ENCODE data around the gene KPTN.
A peak's percentile ranks its signal among the peaks of the same experiment; 100 is the strongest.

Gene KPTN

DNA sequence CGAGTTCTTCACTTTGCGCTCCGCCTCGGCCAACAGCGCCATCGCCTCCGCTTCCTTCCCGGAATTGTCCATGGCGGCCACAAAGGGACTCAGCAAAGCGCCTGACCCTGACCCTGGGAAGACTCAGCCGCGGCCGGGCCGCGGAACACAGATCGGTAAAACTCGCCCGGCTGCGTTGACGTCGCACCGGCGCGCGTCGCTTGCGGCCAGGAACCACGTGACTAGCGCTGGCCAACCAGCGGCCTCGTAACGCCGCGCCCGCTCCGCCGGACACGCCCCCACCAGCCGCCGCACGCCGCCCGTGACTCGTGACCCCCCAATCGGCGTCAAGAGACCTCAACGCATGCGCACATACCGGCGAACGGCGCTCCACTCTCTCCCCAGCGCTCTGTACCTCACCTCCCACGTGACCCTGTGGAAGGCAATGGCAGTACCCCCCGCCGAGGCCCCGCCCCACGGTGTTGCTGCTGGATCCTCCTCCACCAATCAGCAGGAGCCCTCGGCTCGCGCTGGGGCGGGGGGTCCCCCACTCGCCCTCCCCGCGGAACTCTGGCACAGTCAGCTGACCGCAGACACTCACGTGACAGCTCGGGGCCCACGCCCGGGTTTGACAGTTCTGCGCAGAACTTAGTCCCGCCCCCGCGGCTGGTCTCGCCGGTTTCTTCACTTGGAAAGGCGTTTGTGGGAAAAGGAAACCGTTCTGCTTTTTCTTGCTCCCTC, 31.0 kb upstream of the KPTN start, which contains the start of gene NAPA:
TSS of gene NAPA (minus strand) at position 195 of the 720 bp plus-strand sequence. CDS start at position 72, 123 bp downstream.
- WGBS = under 1% methylated on average over 78 of the region's 78 CpGs
- H3K9me3 ChIP-seq (ENCODE audit: insufficient read depth, low read depth, low read length) = no peaks in the 10 kb centered on the region
- peak within 1 kb of the TSS; percentile 89 for H3K9ac ChIP-seq (ENCODE audit: low read depth, low read length)
- peak within 1 kb of the TSS; percentile 96 for H3K4me3 ChIP-seq (ENCODE audit: low read length)
- H3K27ac ChIP-seq (ENCODE audit: low read depth, low read length) = peak within 1 kb of the TSS; percentile 81
- H3K27me3 ChIP-seq (ENCODE audit: insufficient read depth, low read length) = no peaks in the 10 kb centered on the region
- no peaks in the 10 kb centered on the region for H3K36me3 ChIP-seq (ENCODE audit: insufficient read depth, low read length)
- no peaks in the 10 kb centered on the region for H3K4me1 ChIP-seq (ENCODE audit: insufficient read depth, low read length)

DNA sequence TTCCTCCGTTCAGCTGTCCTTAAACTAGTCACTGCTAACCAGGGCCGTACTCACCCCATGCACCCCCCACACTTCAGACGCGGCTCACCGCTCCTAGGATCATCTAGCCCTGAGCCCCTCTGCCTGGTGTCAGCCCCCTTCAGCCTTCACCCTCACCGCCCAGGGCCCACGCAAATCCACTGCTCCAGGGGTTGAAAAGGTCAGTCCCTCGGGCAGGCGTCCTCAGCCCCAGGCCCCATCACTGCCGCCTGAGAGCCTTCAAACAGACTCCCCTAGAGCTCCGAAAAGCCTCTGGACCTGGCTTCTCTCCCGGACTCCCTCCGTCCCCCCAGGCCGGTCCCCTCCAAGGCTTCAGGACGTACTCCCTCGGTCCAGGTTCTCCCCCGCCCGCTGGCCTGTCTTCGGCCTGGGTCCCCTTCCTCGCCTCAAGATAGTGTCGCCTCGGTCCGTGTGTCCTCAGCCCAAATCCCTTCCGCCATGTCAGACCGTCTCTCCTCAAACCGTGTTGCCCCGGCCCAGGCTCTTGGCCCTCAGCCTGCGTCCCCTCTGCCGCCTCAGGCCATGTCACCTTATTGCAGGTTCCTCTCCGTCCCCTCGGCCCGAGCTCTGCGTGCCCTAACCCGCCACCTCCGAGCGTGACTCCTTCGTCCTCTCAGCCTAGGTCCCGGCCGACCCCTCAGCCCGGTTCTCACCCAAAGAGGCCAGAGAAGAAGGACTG, 30.3 kb upstream of the KPTN start:
- H3K4me3 ChIP-seq (ENCODE audit: low read length) = peak overlapping the region; percentile 96
- H3K27me3 ChIP-seq (ENCODE audit: insufficient read depth, low read length) = no peaks in the 10 kb centered on the region
- H3K27ac ChIP-seq (ENCODE audit: low read depth, low read length) = peak overlapping the region; percentile 81
- no peaks in the 10 kb centered on the region for H3K4me1 ChIP-seq (ENCODE audit: insufficient read depth, low read length)
- peak overlapping the region; percentile 89 for H3K9ac ChIP-seq (ENCODE audit: low read depth, low read length)
- H3K9me3 ChIP-seq (ENCODE audit: insufficient read depth, low read depth, low read length) = no peaks in the 10 kb centered on the region
- WGBS = 9% methylated on average over 40 of the region's 40 CpGs
- no peaks in the 10 kb centered on the region for H3K36me3 ChIP-seq (ENCODE audit: insufficient read depth, low read length)

DNA sequence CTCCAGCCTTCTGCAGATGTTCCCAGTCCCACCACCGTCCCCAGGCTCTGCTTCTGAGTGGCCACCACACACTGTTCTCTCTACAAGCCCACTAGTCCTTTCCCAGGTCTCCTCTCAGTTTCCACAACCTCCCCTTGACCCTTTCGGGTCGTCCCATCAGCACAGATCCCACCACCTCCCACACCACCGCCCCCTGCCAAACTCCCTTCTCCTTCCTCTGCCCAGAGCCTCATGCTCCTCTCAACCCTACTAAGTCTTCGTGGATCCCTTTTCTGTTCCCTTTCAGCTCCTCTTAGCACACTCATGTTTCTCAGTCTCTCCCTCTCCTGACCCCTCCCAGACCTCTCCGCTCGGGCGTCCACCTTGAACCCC, 28.9 kb upstream of the KPTN start:
- H3K4me3 ChIP-seq (ENCODE audit: low read length) = no peak overlapping the region
- H3K36me3 ChIP-seq (ENCODE audit: insufficient read depth, low read length) = no peaks in the 10 kb centered on the region
- no peak overlapping the region for H3K9ac ChIP-seq (ENCODE audit: low read depth, low read length)
- no peaks in the 10 kb centered on the region for H3K9me3 ChIP-seq (ENCODE audit: insufficient read depth, low read depth, low read length)
- H3K27me3 ChIP-seq (ENCODE audit: insufficient read depth, low read length) = no peaks in the 10 kb centered on the region
- no peak overlapping the region for H3K27ac ChIP-seq (ENCODE audit: low read depth, low read length)
- H3K4me1 ChIP-seq (ENCODE audit: insufficient read depth, low read length) = no peaks in the 10 kb centered on the region
- 81% methylated on average over 8 of the region's 8 CpGs for WGBS

DNA sequence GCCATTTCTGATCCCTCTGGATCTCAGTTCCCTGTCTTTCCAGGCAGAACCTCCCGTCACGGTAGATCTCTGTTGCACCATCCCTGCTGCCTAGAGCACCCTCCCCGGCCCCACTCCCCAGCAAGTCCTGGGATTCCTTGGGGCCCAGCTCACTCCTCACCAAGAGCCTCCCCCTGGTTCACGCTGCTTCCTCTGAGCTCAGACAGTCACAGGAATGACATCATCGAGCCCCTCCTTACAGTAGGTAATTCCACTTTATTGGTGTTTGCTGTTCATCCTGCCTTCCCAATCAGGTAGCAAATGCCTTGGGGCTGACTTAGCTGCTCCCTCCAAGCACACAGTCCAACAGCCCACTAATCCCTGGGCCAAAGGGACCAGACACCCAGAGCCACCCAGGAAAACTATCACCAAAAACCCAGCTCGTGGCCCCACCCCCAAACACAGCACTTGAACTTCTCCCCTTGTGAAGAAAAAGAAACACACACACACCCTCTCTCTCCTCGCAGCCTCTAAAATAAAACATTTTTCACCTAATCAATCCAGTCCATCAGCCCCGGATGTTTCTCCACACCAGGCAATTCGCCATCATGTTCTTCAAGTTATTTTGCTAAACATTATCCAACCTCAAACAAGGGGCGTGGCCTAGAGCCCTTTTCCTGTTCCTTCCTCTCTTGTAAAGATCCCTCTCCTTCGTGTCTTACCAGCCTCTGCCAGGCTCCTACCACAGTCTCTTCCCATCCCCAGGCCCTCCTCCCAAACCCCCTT, 28.3 kb upstream of the KPTN start:
- H3K9ac ChIP-seq (ENCODE audit: low read depth, low read length) = no peak overlapping the region
- no peaks in the 10 kb centered on the region for H3K9me3 ChIP-seq (ENCODE audit: insufficient read depth, low read depth, low read length)
- H3K4me1 ChIP-seq (ENCODE audit: insufficient read depth, low read length) = no peaks in the 10 kb centered on the region
- no peaks in the 10 kb centered on the region for H3K27me3 ChIP-seq (ENCODE audit: insufficient read depth, low read length)
- H3K4me3 ChIP-seq (ENCODE audit: low read length) = no peak overlapping the region
- no peak overlapping the region for H3K27ac ChIP-seq (ENCODE audit: low read depth, low read length)
- WGBS = 84% methylated on average over 11 of the region's 11 CpGs
- no peaks in the 10 kb centered on the region for H3K36me3 ChIP-seq (ENCODE audit: insufficient read depth, low read length)

DNA sequence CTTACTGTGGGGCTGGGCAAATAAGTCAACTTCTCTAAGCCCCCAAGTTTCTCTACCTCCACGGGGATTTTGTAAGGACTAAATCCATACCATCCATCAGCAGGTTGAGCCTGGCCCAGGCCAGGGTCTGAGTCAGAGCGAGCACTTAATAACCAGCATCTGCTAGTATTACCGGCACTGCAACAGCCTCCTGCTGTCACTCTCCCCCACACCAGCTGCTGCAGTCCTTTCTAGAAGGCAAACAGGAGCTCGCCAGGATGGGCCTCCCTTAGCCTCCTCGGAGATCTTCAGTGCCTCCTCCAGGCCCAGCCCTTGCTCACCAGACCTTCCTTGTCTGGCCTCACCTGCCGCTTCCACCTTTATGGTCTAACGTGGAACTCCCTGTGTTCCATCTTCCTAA, 27.7 kb upstream of the KPTN start:
- WGBS = 91% methylated on average over 7 of the region's 7 CpGs
- H3K9ac ChIP-seq (ENCODE audit: low read depth, low read length) = no peak overlapping the region

DNA sequence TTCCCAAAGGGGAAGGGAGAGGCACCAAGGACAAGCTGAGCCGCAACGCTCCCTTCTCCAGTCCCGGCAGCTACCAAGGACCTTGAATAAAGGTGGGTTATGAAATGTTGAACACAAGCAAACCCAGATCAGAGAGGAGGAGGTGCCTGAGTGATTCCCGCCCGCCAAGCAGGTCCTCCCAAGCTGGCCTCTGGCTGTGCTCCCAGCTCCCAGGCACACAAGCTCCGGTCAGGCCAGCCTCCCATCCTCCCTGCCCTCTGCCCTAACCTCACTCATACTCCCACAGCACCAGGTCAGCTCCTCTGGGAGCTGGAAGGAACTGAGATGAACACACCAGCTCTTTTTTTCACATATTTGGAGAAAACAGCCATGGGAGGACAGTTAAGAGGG, 27.1 kb upstream of the KPTN start:
- H3K4me1 ChIP-seq (ENCODE audit: insufficient read depth, low read length) = no peaks in the 10 kb centered on the region
- no peak overlapping the region for H3K9ac ChIP-seq (ENCODE audit: low read depth, low read length)
- no peaks in the 10 kb centered on the region for H3K27me3 ChIP-seq (ENCODE audit: insufficient read depth, low read length)
- no peaks in the 10 kb centered on the region for H3K9me3 ChIP-seq (ENCODE audit: insufficient read depth, low read depth, low read length)
- H3K27ac ChIP-seq (ENCODE audit: low read depth, low read length) = no peak overlapping the region
- H3K4me3 ChIP-seq (ENCODE audit: low read length) = no peak overlapping the region
- WGBS = 90% methylated on average over 6 of the region's 6 CpGs
- no peaks in the 10 kb centered on the region for H3K36me3 ChIP-seq (ENCODE audit: insufficient read depth, low read length)

More for the DNA sequence above, 27.7 kb upstream of the KPTN start:
- H3K36me3 ChIP-seq (ENCODE audit: insufficient read depth, low read length) = no peaks in the 10 kb centered on the region
- H3K27me3 ChIP-seq (ENCODE audit: insufficient read depth, low read length) = no peaks in the 10 kb centered on the region
- no peaks in the 10 kb centered on the region for H3K4me1 ChIP-seq (ENCODE audit: insufficient read depth, low read length)
- no peak overlapping the region for H3K4me3 ChIP-seq (ENCODE audit: low read length)
- no peak overlapping the region for H3K27ac ChIP-seq (ENCODE audit: low read depth, low read length)
- H3K9me3 ChIP-seq (ENCODE audit: insufficient read depth, low read depth, low read length) = no peaks in the 10 kb centered on the region

DNA sequence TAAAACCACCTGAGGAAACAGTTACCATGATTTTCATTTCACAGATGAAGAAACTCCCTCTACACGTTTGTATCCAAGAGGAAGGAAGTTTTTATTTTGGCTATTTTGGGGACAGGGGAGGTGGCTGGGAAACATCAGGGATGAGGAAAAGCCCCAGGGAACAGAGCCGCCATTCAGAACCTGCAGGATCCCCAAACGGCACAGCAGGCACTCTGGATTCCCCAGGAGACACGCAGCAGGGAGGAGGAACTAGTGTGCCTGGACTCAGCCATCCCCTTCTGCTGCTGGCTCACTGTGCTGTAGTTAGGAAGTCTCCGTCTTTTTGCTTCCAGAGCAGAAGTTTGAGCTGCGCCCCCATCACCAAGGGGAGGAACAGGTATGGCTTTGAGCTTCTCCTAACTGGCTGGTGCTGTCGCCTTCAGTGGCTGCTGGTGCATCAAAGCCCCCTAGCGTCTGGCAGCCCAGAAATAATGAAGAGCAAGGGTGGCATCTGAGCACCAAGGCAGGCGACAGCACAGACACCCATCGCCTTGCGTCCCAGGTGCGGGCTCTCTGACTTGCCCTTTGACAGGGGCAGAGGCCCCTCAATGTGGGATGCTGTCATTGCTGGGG, 26.6 kb upstream of the KPTN start:
- Histone ChIP-seq H3K9ac (ENCODE audit: low read depth, low read length) (no peak overlapping the region), H3K4me3 (ENCODE audit: low read length) (no peak overlapping the region), H3K9me3 (ENCODE audit: insufficient read depth, low read depth, low read length) (no peaks in the 10 kb centered on the region), H3K27ac (ENCODE audit: low read depth, low read length) (no peak overlapping the region), H3K36me3 (ENCODE audit: insufficient read depth, low read length) (no peaks in the 10 kb centered on the region), H3K4me1 (ENCODE audit: insufficient read depth, low read length) (no peaks in the 10 kb centered on the region), H3K27me3 (ENCODE audit: insufficient read depth, low read length) (no peaks in the 10 kb centered on the region)
- WGBS = 82% methylated on average over 12 of the region's 12 CpGs

DNA sequence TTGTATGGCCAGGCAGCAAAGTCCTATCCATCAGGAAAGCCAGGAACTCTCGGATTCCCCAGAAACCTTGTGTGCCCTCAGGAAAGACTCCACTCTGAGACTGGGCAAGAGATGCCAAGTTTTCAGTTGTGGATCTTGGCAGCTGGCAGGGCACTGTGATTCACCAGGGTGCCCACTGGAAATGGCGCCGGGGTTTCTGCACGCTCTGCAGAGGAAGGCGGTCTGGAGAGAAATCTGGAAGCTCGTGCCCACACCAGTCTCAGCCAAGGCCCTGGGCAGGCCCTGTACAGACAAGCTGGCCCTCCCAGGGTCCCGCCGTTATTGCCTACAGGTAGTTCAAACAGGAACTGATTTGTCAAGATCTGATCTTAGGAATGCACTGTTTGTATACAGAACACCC, 26.0 kb upstream of the KPTN start:
- Histone ChIP-seq H3K4me1 (ENCODE audit: insufficient read depth, low read length) (no peaks in the 10 kb centered on the region), H3K9me3 (ENCODE audit: insufficient read depth, low read depth, low read length) (no peaks in the 10 kb centered on the region), H3K4me3 (ENCODE audit: low read length) (no peak overlapping the region), H3K27me3 (ENCODE audit: insufficient read depth, low read length) (no peaks in the 10 kb centered on the region), H3K27ac (ENCODE audit: low read depth, low read length) (no peak overlapping the region), H3K9ac (ENCODE audit: low read depth, low read length) (no peak overlapping the region), H3K36me3 (ENCODE audit: insufficient read depth, low read length) (no peaks in the 10 kb centered on the region)
- 96% methylated on average over 8 of the region's 8 CpGs for WGBS

DNA sequence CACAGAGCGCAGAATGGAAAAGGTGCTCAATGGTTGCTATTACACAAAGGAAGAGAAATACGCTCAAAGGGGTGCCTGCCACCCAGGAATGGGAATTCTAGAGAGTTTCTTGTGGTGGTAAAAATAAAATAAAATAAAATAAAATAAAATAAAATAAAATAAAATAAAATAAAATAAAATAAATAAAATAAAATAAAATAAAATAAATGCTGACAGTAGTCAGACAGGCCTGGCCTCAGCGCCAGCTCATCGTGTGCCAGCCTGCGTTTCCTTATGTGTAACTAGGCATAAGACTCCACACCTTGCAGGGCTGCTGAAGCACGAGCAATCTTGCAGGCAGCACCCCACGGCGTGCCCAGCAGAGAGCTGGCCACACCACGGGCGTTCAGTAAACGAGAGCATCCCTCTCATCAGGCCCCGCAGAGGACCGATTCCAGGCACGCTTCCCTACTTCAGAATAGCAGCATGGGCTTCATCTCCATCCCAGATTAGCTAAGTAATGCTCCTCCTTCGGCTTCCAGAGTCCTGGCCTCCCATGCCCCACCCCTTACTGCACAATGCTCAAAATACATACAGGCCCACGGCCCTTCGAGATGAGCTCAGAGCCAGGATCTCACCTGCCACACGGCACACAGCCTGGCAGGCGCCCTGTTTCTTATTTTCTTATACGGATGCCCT, 25.3 kb upstream of the KPTN start:
- Histone ChIP-seq H3K9ac (ENCODE audit: low read depth, low read length) (no peak overlapping the region), H3K27ac (ENCODE audit: low read depth, low read length) (no peak overlapping the region), H3K9me3 (ENCODE audit: insufficient read depth, low read depth, low read length) (no peaks in the 10 kb centered on the region), H3K27me3 (ENCODE audit: insufficient read depth, low read length) (no peaks in the 10 kb centered on the region), H3K4me3 (ENCODE audit: low read length) (no peak overlapping the region), H3K36me3 (ENCODE audit: insufficient read depth, low read length) (no peaks in the 10 kb centered on the region), H3K4me1 (ENCODE audit: insufficient read depth, low read length) (no peaks in the 10 kb centered on the region)
- 94% methylated on average over 20 of the region's 20 CpGs for WGBS

DNA sequence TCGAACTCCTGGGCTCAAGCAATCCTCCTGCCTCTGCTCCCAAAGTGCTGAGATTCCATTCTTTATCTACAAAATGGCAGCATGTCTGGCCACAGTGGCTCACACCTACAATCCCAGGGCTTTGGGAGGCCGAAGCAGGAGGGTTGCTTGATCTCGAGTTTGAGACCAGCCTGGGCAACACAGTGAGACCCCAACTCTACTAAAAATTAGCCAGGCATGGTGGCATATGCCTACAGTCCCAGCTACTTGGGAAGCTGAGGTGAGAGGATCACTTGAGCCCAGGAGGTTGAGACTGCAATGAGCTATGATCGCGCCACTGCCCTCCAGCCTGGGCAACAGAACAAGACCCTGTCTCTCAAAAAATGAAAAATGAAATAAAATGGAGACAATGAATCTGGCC, 24.7 kb upstream of the KPTN start:
- WGBS = 97% methylated on average over 5 of the region's 5 CpGs
- Histone ChIP-seq H3K27me3 (ENCODE audit: insufficient read depth, low read length) (no peaks in the 10 kb centered on the region), H3K36me3 (ENCODE audit: insufficient read depth, low read length) (0 out of 2 replicates have a peak, but pooled peaks cover 5% of the 10 kb centered on the region), H3K27ac (ENCODE audit: low read depth, low read length) (no peak overlapping the region), H3K4me1 (ENCODE audit: insufficient read depth, low read length) (no peaks in the 10 kb centered on the region), H3K9me3 (ENCODE audit: insufficient read depth, low read depth, low read length) (no peaks in the 10 kb centered on the region), H3K9ac (ENCODE audit: low read depth, low read length) (no peak overlapping the region), H3K4me3 (ENCODE audit: low read length) (no peak overlapping the region)
